Activated B cell treated with CpG ODN at 0.5 μM for 24 hours (primary cell): ENCODE results near the gene ELL2. TPM values are rescaled to one million over a fixed set of nuclear protein-coding genes. Genes with fewer than 3 reads are reported as not detected.

Experiments
- ATAC-seq: fragments of 200-7000 bp; cut with Tn5 transposase; one replicate; pipeline ENCODE4 v1.10.0; 2021; ENCODE audit warnings: low read depth, mild to moderate bottlenecking, moderate library complexity
- CTCF ChIA-PET: fragments of 350-600 bp; sonication (Branson Sonifier 250); formaldehyde crosslinking; loops from one replicate; lab custom pipeline; 2021; ENCODE audit warnings: antibody characterized with exemption; lab: Charles Lee
- POLR2A ChIA-PET: fragments of 350-600 bp; sonication (Branson Sonifier 250); formaldehyde crosslinking; loops from one replicate; lab custom pipeline; 2021; ENCODE audit warnings: antibody characterized with exemption; lab: Charles Lee
- DNase-seq: peaks from one replicate; pipeline ENCODE4 v3.0.0; 2022
- H3K27ac Mint-ChIP-seq: one replicate; pipeline ENCODE4 v1.8.0; 2020; ENCODE audit warnings: mixed read lengths
- H3K27me3 Mint-ChIP-seq: one replicate; pipeline ENCODE4 v1.8.0; 2021; ENCODE audit warnings: mixed read lengths
- H3K36me3 Mint-ChIP-seq: one replicate; pipeline ENCODE4 v1.8.0; 2021; ENCODE audit warnings: low read depth, mixed read lengths
- H3K4me1 Mint-ChIP-seq: one replicate; pipeline ENCODE4 v1.8.0; 2021; ENCODE audit warnings: mixed read lengths
- H3K4me3 Mint-ChIP-seq: one replicate; pipeline ENCODE4 v1.8.0; 2020; ENCODE audit warnings: mild to moderate bottlenecking, mixed read lengths
- H3K9me3 Mint-ChIP-seq: one replicate; pipeline ENCODE4 v1.8.0; 2020; ENCODE audit warnings: mixed read lengths
- intact Hi-C: fragments of 100-400 bp; cut with micrococcal nuclease; formaldehyde crosslinking; loops from one replicate; pipeline ENCODE4 v1.15.1; 2024
- total RNA-seq: library from RNA; stranded (reverse); gene quantifications from 2 replicates; pipeline ENCODE4 v1.2.3, GENCODE V29; 2022
- TF ChIP-seq, protein P1 (sequence below): fragments of 200-600 bp; IDR thresholded peaks from one replicate; pipeline ENCODE4 v1.8.0; 2022; ENCODE audit warnings: antibody characterized with exemption, mild to moderate bottlenecking

ELL2 gene
- total RNA-seq, 1 donor from 2014 or later = 56.0 TPM

DNA sequence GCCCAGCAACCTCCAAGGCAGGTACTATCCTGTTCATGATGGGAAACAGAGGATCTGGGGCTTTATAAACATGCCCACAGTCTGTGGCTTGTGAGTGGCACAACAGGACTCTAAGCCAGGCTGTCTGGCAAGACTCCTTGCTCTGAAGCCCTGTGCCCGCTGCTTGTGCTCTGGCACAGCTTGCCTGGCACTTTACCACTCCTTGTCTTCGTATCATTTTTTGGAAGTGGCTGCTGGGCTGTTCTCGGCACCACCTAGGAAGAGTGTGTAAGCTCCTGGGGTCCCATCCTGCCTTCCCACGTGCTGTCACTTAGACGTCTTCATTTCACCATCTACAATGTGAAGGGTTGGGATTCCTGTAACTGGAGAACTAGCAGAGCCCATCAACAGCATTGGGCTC lies 79.8 kb downstream of the ELL2 start:
- intact Hi-C loops = loop anchor here (2.0 to 5.0 kb wide), 2 partner anchors 13 to 45 kb away; no protein-coding TSS in a partner anchor
- ChIA-PET POLR2A (interaction anchor here (0.6 kb wide), 1 partner anchor 243 kb away, joined by 3 read pairs; no protein-coding TSS in a partner anchor), CTCF (interaction anchor here (1.1 kb wide), 1 partner anchor 454 kb away, joined by 3 read pairs; no protein-coding TSS in a partner anchor)
- H3K9me3 Mint-ChIP-seq = no peaks in the 10 kb centered on the region
- H3K36me3 Mint-ChIP-seq = peaks cover 4% of the 10 kb centered on the region
- DNase-seq = no peak
- ATAC-seq = no peak
- TF ChIP-seq, protein P1, sequence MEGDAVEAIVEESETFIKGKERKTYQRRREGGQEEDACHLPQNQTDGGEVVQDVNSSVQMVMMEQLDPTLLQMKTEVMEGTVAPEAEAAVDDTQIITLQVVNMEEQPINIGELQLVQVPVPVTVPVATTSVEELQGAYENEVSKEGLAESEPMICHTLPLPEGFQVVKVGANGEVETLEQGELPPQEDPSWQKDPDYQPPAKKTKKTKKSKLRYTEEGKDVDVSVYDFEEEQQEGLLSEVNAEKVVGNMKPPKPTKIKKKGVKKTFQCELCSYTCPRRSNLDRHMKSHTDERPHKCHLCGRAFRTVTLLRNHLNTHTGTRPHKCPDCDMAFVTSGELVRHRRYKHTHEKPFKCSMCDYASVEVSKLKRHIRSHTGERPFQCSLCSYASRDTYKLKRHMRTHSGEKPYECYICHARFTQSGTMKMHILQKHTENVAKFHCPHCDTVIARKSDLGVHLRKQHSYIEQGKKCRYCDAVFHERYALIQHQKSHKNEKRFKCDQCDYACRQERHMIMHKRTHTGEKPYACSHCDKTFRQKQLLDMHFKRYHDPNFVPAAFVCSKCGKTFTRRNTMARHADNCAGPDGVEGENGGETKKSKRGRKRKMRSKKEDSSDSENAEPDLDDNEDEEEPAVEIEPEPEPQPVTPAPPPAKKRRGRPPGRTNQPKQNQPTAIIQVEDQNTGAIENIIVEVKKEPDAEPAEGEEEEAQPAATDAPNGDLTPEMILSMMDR = no peak
- no peak overlapping the region for H3K27ac Mint-ChIP-seq
- no peak overlapping the region for H3K4me3 Mint-ChIP-seq
- H3K27me3 Mint-ChIP-seq = no peaks in the 10 kb centered on the region
- H3K4me1 Mint-ChIP-seq = peaks cover 18% of the 10 kb centered on the region

DNA sequence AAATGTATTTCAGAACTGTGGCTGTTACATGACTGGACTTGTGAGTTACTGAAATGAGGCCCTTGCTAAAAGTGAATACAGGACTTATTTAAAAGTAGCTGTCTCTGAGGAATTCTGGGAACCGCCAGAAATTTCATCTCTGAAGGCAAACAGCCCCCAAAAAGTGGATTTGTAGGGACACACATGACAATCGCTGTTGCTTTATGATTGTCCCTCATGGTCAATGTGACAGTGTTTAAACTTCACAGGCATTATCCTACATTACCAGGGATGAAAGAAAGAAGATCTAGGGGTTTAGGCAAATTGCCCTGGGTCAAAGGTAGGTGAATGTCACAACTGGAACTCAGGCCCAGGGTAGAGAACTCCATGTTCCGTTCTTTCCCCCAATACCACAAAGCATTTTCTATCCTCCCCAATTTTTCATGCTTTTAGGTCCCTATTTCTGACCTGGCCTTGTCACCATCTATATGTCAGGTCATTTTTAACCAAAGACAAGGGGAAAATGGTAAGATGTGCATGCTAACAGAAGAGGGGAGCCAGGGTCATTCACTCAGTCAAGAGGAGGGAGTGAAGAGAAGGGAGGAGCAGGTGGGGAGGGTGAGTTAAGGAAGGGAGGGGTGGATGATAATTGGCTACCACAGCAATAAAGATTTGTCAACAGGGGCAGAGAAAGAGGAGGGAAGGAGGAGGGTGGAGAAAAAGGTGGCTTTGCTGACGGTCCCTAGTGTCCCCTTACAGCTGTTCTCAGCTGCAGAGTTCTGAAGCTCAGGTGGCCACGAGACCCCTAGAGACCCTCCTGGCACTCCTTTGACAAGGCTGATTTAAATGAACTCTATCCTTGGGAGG lies 81.3 kb downstream of the ELL2 start:
- no peaks in the 10 kb centered on the region for H3K9me3 Mint-ChIP-seq
- peaks cover 18% of the 10 kb centered on the region for H3K4me1 Mint-ChIP-seq
- H3K36me3 Mint-ChIP-seq = no peaks in the 10 kb centered on the region
- no peak overlapping the region for H3K27ac Mint-ChIP-seq
- TF ChIP-seq, protein P1 = no peak
- ChIA-PET POLR2A (no interaction called here), CTCF (no interaction called here)
- intact Hi-C loops = loop anchor here (5.0 kb wide), 1 partner anchor 47 kb away; no protein-coding TSS in a partner anchor
- no peak for DNase-seq
- no peak overlapping the region for H3K4me3 Mint-ChIP-seq
- H3K27me3 Mint-ChIP-seq = no peaks in the 10 kb centered on the region
- ATAC-seq = no peak

DNA sequence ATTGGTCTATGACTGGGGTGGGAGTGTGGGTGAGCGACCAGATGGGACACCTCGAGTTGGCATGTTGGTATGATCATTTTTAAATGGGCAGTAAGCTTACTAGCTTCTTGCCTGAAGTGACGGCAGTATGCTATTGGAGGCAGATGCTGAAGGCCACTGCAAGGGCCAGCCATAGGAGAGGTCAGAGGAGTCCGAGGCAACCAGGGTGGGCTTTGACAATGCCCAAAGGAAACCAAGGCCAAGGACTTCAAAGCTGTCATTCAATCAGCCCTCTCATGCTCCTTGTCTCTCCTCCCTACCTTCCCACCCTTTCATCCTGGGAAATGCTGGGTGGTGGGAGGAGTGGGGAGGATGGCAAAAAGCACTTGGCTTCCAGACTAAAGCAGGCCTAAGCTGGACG lies 82.0 kb downstream of the ELL2 start:
- H3K36me3 Mint-ChIP-seq = no peaks in the 10 kb centered on the region
- no peaks in the 10 kb centered on the region for H3K9me3 Mint-ChIP-seq
- H3K4me1 Mint-ChIP-seq = peaks cover 16% of the 10 kb centered on the region
- POLR2A ChIA-PET = no interaction called here
- no peaks in the 10 kb centered on the region for H3K27me3 Mint-ChIP-seq
- ATAC-seq (no peak), DNase-seq (no peak)
- intact Hi-C loops = loop anchor here (5.0 kb wide), 1 partner anchor 48 kb away; no protein-coding TSS in a partner anchor
- no peak overlapping the region for H3K4me3 Mint-ChIP-seq
- H3K27ac Mint-ChIP-seq = no peak overlapping the region
- CTCF ChIA-PET = interaction anchor here (0.6 kb wide), 1 partner anchor 183 kb away, joined by 3 read pairs; no protein-coding TSS in a partner anchor
- TF ChIP-seq, protein P1 = no peak

DNA sequence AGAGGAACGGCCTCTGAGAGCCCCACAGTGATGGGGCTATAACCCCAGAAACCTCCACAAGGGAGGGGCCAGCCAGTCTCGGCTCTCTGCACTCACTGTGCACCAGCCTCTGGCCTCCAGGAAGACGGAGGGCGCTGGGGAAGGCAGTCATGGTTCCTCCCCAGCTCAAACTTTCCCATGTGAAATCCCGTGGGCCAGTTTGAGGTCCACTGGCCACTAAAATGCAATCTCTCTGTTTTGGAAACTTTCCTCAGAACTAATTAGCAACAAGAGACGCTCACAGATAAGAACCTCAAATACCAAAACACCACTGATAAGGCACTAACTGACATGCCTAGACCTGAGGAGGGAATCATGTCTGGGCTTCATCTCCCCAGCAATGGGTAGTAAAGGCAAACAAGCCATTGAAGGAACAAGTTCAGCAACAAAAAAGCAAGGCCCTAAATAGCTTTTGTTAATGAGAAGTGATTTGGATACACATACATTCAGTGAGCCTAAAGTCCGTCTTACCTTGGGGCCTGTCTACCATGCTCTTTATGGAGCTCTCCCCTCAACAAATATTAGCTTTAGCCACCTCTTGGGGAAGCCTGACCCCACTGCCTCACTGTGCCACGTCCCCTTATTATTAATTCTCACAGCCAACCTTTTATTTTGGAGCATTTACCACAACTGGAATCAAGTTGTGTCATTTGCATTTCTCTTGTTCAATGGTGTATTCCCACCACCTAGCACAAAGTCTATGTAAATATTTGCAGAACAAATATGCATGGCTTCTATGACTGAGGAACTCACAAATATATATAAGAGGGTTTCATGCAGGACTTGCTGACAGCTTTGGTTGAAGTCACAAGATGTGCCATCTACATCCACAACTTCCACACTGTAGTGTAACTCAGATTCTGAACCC lies 83.0 kb downstream of the ELL2 start:
- TF ChIP-seq, protein P1 = no peak
- POLR2A ChIA-PET = no interaction called here
- Mint-ChIP-seq H3K4me1 (peaks cover 7% of the 10 kb centered on the region), H3K27me3 (no peaks in the 10 kb centered on the region), H3K27ac (no peak overlapping the region), H3K4me3 (no peak overlapping the region), H3K9me3 (no peaks in the 10 kb centered on the region), H3K36me3 (no peaks in the 10 kb centered on the region)
- no peak for DNase-seq
- intact Hi-C loops = no loop called here
- ATAC-seq = no peak
- CTCF ChIA-PET = interaction anchor here (0.6 kb wide), 1 partner anchor 182 kb away, joined by 3 read pairs; no protein-coding TSS in a partner anchor
